ENCODE results near the gene TLR4. TPM values are rescaled to one million over a fixed set of nuclear protein-coding genes. Genes with fewer than 3 reads are reported as not detected.

TLR4 gene
- total RNA-seq, 1 experiment from 2014 or later = not detected

- DNase-seq (ENCODE audit: low spot score) = no peak
- ChIA-PET CTCF (no interaction called here), POLR2A (ENCODE audit: low non-redundant PET) (no interaction called here)
- Histone ChIP-seq H3K4me1 (ENCODE audit: insufficient read depth, low read length, poor library complexity, severe bottlenecking) (no peaks in the 10 kb centered on the region), H3K9me3 (ENCODE audit: low read depth, low read length, poor library complexity, severe bottlenecking) (no peaks in the 10 kb centered on the region), H3K36me3 (ENCODE audit: insufficient read depth, low read length, poor library complexity, severe bottlenecking) (no peaks in the 10 kb centered on the region), H3K27ac (ENCODE audit: low read depth, low read length, poor library complexity, severe bottlenecking) (no peak overlapping the region), H3K4me3 (ENCODE audit: low read depth, low read length, poor library complexity, severe bottlenecking) (no peak overlapping the region), H3K27me3 (replicated peaks; ENCODE audit: insufficient read depth, low read depth, low read length, poor library complexity) (peaks cover 53% of the 10 kb centered on the region)
- no peak for TF ChIP-seq EZH2 (IDR thresholded peaks at IDR 0.05; ENCODE audit: borderline replicate concordance, low read depth, low read length, poor library complexity, severe bottlenecking)
- no TSS peak for BruUV-seq (replicated peaks)
- intact Hi-C loops (cut with micrococcal nuclease; ENCODE audit: unreplicated experiment) = no loop called here
Measured at GRCh38 chr9:117720987-117721386, 16.8 kb downstream of the TLR4 start.

- H3K4me1 ChIP-seq (ENCODE audit: insufficient read depth, low read length, poor library complexity, severe bottlenecking) = no peaks in the 10 kb centered on the region
- no peak overlapping the region for H3K4me3 ChIP-seq (ENCODE audit: low read depth, low read length, poor library complexity, severe bottlenecking)
- peaks cover 52% of the 10 kb centered on the region for H3K27me3 ChIP-seq (replicated peaks; ENCODE audit: insufficient read depth, low read depth, low read length, poor library complexity)
- no TSS peak for BruUV-seq (replicated peaks)
- intact Hi-C loops (cut with micrococcal nuclease; ENCODE audit: unreplicated experiment) = no loop called here
- CTCF ChIA-PET = no interaction called here
- H3K27ac ChIP-seq (ENCODE audit: low read depth, low read length, poor library complexity, severe bottlenecking) = no peak overlapping the region
- POLR2A ChIA-PET (ENCODE audit: low non-redundant PET) = no interaction called here
- no peaks in the 10 kb centered on the region for H3K36me3 ChIP-seq (ENCODE audit: insufficient read depth, low read length, poor library complexity, severe bottlenecking)
- no peaks in the 10 kb centered on the region for H3K9me3 ChIP-seq (ENCODE audit: low read depth, low read length, poor library complexity, severe bottlenecking)
- TF ChIP-seq CTCF (conservative IDR thresholded peaks at IDR 0.05; ENCODE audit: low read depth, low read length) = no peak
- no peak for TF ChIP-seq EZH2 (IDR thresholded peaks at IDR 0.05; ENCODE audit: borderline replicate concordance, low read depth, low read length, poor library complexity, severe bottlenecking)
- no peak for DNase-seq (ENCODE audit: low spot score)
Measured at GRCh38 chr9:117722108-117722761, 18.0 kb downstream of the TLR4 start.

- no peak for TF ChIP-seq CTCF (conservative IDR thresholded peaks at IDR 0.05; ENCODE audit: low read depth, low read length)
- TF ChIP-seq EZH2 (IDR thresholded peaks at IDR 0.05; ENCODE audit: borderline replicate concordance, low read depth, low read length, poor library complexity, severe bottlenecking) = no peak
- DNase-seq (ENCODE audit: low spot score) = no peak
- intact Hi-C loops (cut with micrococcal nuclease; ENCODE audit: unreplicated experiment) = no loop called here
- Histone ChIP-seq H3K36me3 (ENCODE audit: insufficient read depth, low read length, poor library complexity, severe bottlenecking) (no peaks in the 10 kb centered on the region), H3K27me3 (replicated peaks; ENCODE audit: insufficient read depth, low read depth, low read length, poor library complexity) (peaks cover 43% of the 10 kb centered on the region), H3K27ac (ENCODE audit: low read depth, low read length, poor library complexity, severe bottlenecking) (no peak overlapping the region), H3K4me3 (ENCODE audit: low read depth, low read length, poor library complexity, severe bottlenecking) (no peak overlapping the region), H3K4me1 (ENCODE audit: insufficient read depth, low read length, poor library complexity, severe bottlenecking) (no peaks in the 10 kb centered on the region), H3K9me3 (ENCODE audit: low read depth, low read length, poor library complexity, severe bottlenecking) (no peaks in the 10 kb centered on the region)
- CTCF ChIA-PET = no interaction called here
- no TSS peak for BruUV-seq (replicated peaks)
- POLR2A ChIA-PET (ENCODE audit: low non-redundant PET) = no interaction called here
Measured at GRCh38 chr9:117723986-117724625, 19.9 kb downstream of the TLR4 start.

Data from A673 (cell line).